IMR-90 (cell line): ENCODE data around the gene TNIP1. TPM values are rescaled to one million over a fixed set of nuclear protein-coding genes. Genes with fewer than 3 reads are reported as not detected.

Experiments
- ATAC-seq: fragments of 200-7000 bp; cut with Tn5 transposase; 2 replicates; pipeline ENCODE4 v1.9.1; 2020; ENCODE audit warnings: low read depth, mild to moderate bottlenecking, moderate library complexity
- BruUV-seq: library from RNA; stranded (reverse); fragments of 400-500 nt; replicated peaks from 2 replicates; lab custom pipeline; 2021; lab: Mats Ljungman, UMichigan
- CTCF ChIA-PET: fragments of 300-600 bp; formaldehyde crosslinking; extraction: SDS; loops from one replicate; lab custom pipeline; 2021; ENCODE audit warnings: antibody characterized with exemption; lab: Yijun Ruan, JAX
- POLR2A ChIA-PET: fragments of 300-600 bp; sonication (Branson Sonifier 250); formaldehyde crosslinking; loops from one replicate; lab custom pipeline; 2022; ENCODE audit warnings: antibody characterized with exemption; ENCODE audit not compliant: unreplicated experiment; lab: Charles Lee
- DNase-seq: peaks from one replicate; pipeline ENCODE4 v3.0.0; 2013
- H2AFZ ChIP-seq: replicated peaks from 2 replicates; pipeline ENCODE3; 2013; ENCODE audit warnings: low read length, mild to moderate bottlenecking; ENCODE audit not compliant: poor library complexity
- H2AK5ac ChIP-seq: 2 replicates; pipeline ENCODE4 v1.6.1; 2013; ENCODE audit warnings: low read depth, low read length, inconsistent platforms
- H2AK9ac ChIP-seq: replicated peaks from 2 replicates; pipeline ENCODE3; 2013; ENCODE audit warnings: mild to moderate bottlenecking, low read depth, low read length, moderate library complexity; ENCODE audit not compliant: poor library complexity
- H2BK120ac ChIP-seq: 2 replicates; pipeline ENCODE4 v1.6.1; 2013; ENCODE audit warnings: low read depth, low read length, inconsistent platforms
- H2BK15ac ChIP-seq: 3 replicates; pipeline ENCODE4 v1.6.1; 2013; ENCODE audit warnings: low read depth, low read length, inconsistent platforms
- H2BK20ac ChIP-seq: 2 replicates; pipeline ENCODE4 v1.6.1; 2013; ENCODE audit warnings: low read depth, mild to moderate bottlenecking, inconsistent platforms, low read length, moderate library complexity
- H2BK5ac ChIP-seq: 2 replicates; pipeline ENCODE4 v1.6.1; 2013; ENCODE audit warnings: mild to moderate bottlenecking, low read depth, low read length, inconsistent platforms; ENCODE audit not compliant: poor library complexity, severe bottlenecking
- H3K14ac ChIP-seq: replicated peaks from 2 replicates; pipeline ENCODE4 v1.6.1; 2013; ENCODE audit warnings: low read depth, low read length, inconsistent platforms
- H3K18ac ChIP-seq: 2 replicates; pipeline ENCODE4 v1.6.1; 2013; ENCODE audit warnings: low read depth, low read length, control low read depth
- H3K23ac ChIP-seq: 2 replicates; pipeline ENCODE4 v1.6.1; 2013; ENCODE audit warnings: low read depth, low read length, inconsistent platforms
- H3K27ac ChIP-seq: 2 replicates; pipeline ENCODE4 v1.5.1; 2013; ENCODE audit warnings: mild to moderate bottlenecking, control low read depth, low read length; ENCODE audit not compliant: insufficient read depth
- H3K27me3 ChIP-seq: 2 replicates; pipeline ENCODE4 v1.6.1; 2013; ENCODE audit warnings: low read length; ENCODE audit not compliant: control insufficient read depth, insufficient read depth
- H3K36me3 ChIP-seq: 2 replicates; pipeline ENCODE4 v1.6.1; 2013; ENCODE audit warnings: low read length, mixed read lengths; ENCODE audit not compliant: control insufficient read depth, insufficient read depth
- H3K4ac ChIP-seq: 2 replicates; pipeline ENCODE4 v1.6.1; 2013; ENCODE audit warnings: low read depth, low read length, inconsistent platforms
- H3K4me1 ChIP-seq: 2 replicates; pipeline ENCODE4 v1.6.1; 2013; ENCODE audit warnings: low read length, mixed read lengths; ENCODE audit not compliant: control insufficient read depth, insufficient read depth
- H3K4me2 ChIP-seq: 2 replicates; pipeline ENCODE4 v1.6.1; 2013; ENCODE audit warnings: low read depth, mild to moderate bottlenecking, control low read depth, low read length, moderate library complexity
- H3K4me3 ChIP-seq: 2 replicates; pipeline ENCODE4 v1.5.1; 2013; ENCODE audit warnings: low read depth, mild to moderate bottlenecking, control low read depth, low read length, moderate library complexity; ENCODE audit not compliant: insufficient read depth
- H3K56ac ChIP-seq: 2 replicates; pipeline ENCODE4 v1.6.1; 2013; ENCODE audit warnings: low read length, inconsistent platforms; ENCODE audit not compliant: insufficient read depth; ENCODE audit errors: extremely low read depth
- H3K79me1 ChIP-seq, 2 experiments: 2 replicates each; pipeline ENCODE4 v1.6.1; 2013; ENCODE audit warnings: low read length in 2 of 2, inconsistent platforms in 1 of 2, low read depth in 1 of 2
- H3K9ac ChIP-seq: 2 replicates; pipeline ENCODE4 v1.6.1; 2013; ENCODE audit warnings: low read depth, low read length, control low read depth
- H3K9me1 ChIP-seq: 2 replicates; pipeline ENCODE4 v1.6.1; 2013; ENCODE audit warnings: low read length, inconsistent platforms; ENCODE audit not compliant: insufficient read depth
- H3K9me3 ChIP-seq: 2 replicates; pipeline ENCODE4 v1.6.1; 2013; ENCODE audit warnings: low read length; ENCODE audit not compliant: control insufficient read depth, insufficient read depth
- H4K20me1 ChIP-seq: 2 replicates; pipeline ENCODE4 v1.6.1; 2013; ENCODE audit warnings: low read length, inconsistent platforms; ENCODE audit not compliant: insufficient read depth
- H4K5ac ChIP-seq: 2 replicates; pipeline ENCODE4 v1.6.1; 2013; ENCODE audit warnings: mild to moderate bottlenecking, low read depth, low read length, control low read depth
- H4K8ac ChIP-seq, 2 experiments: 2 replicates each; pipeline ENCODE4 v1.6.1; 2013; ENCODE audit warnings: low read depth in 2 of 2, low read length in 2 of 2, control low read depth in 1 of 2, inconsistent platforms in 1 of 2
- H4K91ac ChIP-seq: 2 replicates; pipeline ENCODE4 v1.6.1; 2013; ENCODE audit warnings: low read depth, low read length, inconsistent platforms; ENCODE audit not compliant: insufficient read depth
- BHLHE40 ChIP-seq: fragments of 150-350 bp; IDR thresholded peaks from 2 replicates; pipeline ENCODE4 v1.6.1; 2016; ENCODE audit warnings: mild to moderate bottlenecking, low read depth, low read length
- CEBPB ChIP-seq: IDR thresholded peaks from 2 replicates; pipeline ENCODE4 v1.6.1; 2012; ENCODE audit warnings: low read depth, low read length, improper control_type of control experiment
- CHD1 ChIP-seq: IDR thresholded peaks from 2 replicates; pipeline ENCODE4 v1.6.1; 2012; ENCODE audit warnings: low read depth, low read length, improper control_type of control experiment
- FOS ChIP-seq: fragments of 150-350 bp; IDR thresholded peaks from 2 replicates; pipeline ENCODE4 v1.6.1; 2016; ENCODE audit warnings: low read depth, low read length
- MAFK ChIP-seq: IDR thresholded peaks from 2 replicates; pipeline ENCODE4 v1.6.1; 2012; ENCODE audit warnings: low read depth, low read length, improper control_type of control experiment
- MAZ ChIP-seq: IDR thresholded peaks from 2 replicates; pipeline ENCODE4 v1.6.1; 2012; ENCODE audit warnings: low read depth, mild to moderate bottlenecking, low read length, improper control_type of control experiment, moderate library complexity, borderline replicate concordance
- MXI1 ChIP-seq: IDR thresholded peaks from 2 replicates; pipeline ENCODE4 v1.6.1; 2012; ENCODE audit warnings: low read depth, mild to moderate bottlenecking, low read length, moderate library complexity, borderline replicate concordance
- POLR2A ChIP-seq: IDR thresholded peaks from 2 replicates; pipeline ENCODE4 v1.6.1; 2012; ENCODE audit warnings: mild to moderate bottlenecking, low read depth, low read length
- RAD21 ChIP-seq: IDR thresholded peaks from 2 replicates; pipeline ENCODE4 v1.6.1; 2012; ENCODE audit warnings: low read length, improper control_type of control experiment
- RCOR1 ChIP-seq: IDR thresholded peaks from 2 replicates; pipeline ENCODE4 v1.6.1; 2012; ENCODE audit warnings: mild to moderate bottlenecking, low read length, improper control_type of control experiment; ENCODE audit not compliant: insufficient replicate concordance
- SMC3 ChIP-seq: fragments of 150-350 bp; IDR thresholded peaks from 2 replicates; pipeline ENCODE4 v1.6.1; 2016; ENCODE audit warnings: low read depth, mild to moderate bottlenecking, antibody characterized with exemption, low read length, moderate library complexity
- WGBS, 2 experiments: methylation state at CpG; one replicate each; pipeline versions ENCODE4 v1.1.5 to v1.1.7; 2013; ENCODE audit warnings: missing lambda C conversion rate in 2 of 2; ENCODE audit not compliant: insufficient read length in 1 of 2; ENCODE audit errors: extremely low coverage in 2 of 2; 5-methylcytosine and 5-hydroxymethylcytosine counted together
- dilution Hi-C: fragments of 300-500 bp; cut with HindIII; formaldehyde crosslinking; loops from one replicate; pipeline ENCODE4 v1.14.3; 2018; ENCODE audit warnings: low sequenced_read_pairs; ENCODE audit not compliant: unreplicated experiment
- in situ Hi-C: fragments of 300-500 bp; cut with MboI; formaldehyde crosslinking; loops from 3 replicates; pipeline ENCODE4 v1.14.3; 2019; ENCODE audit warnings: low sequenced_read_pairs, inconsistent platforms, mixed read lengths
- intact Hi-C: fragments of 100-400 bp; cut with micrococcal nuclease; formaldehyde crosslinking; loops from 2 replicates; pipeline ENCODE4 v1.10.0; 2022
- polyA plus RNA-seq, 3 experiments: library from polyadenylated mRNA; depleted of rRNA; stranded (reverse); fragments of >200 nt; gene quantifications; 2 replicates each; pipeline ENCODE4 v1.2.3, GENCODE V29; 2012; ENCODE audit warnings: low replicate concordance in 1 of 3
- total RNA-seq: library from RNA; depleted of rRNA; stranded (reverse); fragments of >200 nt; gene quantifications from 2 replicates; pipeline ENCODE4 v1.2.3, GENCODE V29; 2012
- TF ChIP-seq, protein P1 (sequence below): fragments of 150-350 bp; IDR thresholded peaks from 2 replicates; pipeline ENCODE4 v1.6.1; 2016; ENCODE audit warnings: low read depth, mild to moderate bottlenecking, low read length, moderate library complexity, borderline replicate concordance

TNIP1 gene
- total and polyA plus RNA-seq, 2 of the 4 experiments (the other 2 are of a cell fraction), result 63.8 to 92.8 TPM

DNA sequence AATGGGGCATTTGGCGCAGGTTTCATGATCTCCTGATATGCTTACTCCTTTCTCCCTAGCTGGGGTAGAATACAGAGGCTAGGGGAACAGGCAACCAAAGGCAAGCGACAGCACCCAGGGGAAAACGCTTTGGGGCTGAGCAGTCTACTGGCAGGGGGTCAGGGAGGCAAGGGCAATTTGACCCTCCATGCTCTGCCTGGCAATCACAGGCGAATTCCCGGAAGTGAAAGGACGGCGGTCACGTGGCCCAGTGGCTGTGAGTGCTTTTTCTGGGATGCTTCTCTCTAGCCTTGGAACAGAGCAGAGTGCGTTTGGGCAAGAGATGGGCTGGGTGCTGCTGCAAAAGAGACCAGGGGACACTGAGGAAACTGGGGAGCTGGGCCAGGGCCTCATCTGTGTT, 54.7 kb downstream of the TNIP1 start:
- Histone ChIP-seq H2BK5ac (no peak overlapping the region), H3K4me1 (peaks cover 4% of the 10 kb centered on the region; the same call in 1 of the 2 replicates), H3K23ac (no peak overlapping the region), H3K4me2 (no peak overlapping the region), H3K14ac (no peak overlapping the region), H3K56ac (no peak overlapping the region), H2AK5ac (no peak overlapping the region), H3K9ac (no peak overlapping the region), H4K91ac (no peak overlapping the region), H2BK120ac (no peak overlapping the region), H3K9me3 (no peaks in the 10 kb centered on the region), H3K36me3 (peaks cover 29% of the 10 kb centered on the region), H3K18ac (no peak overlapping the region), H3K4ac (no peak overlapping the region), H2BK20ac (no peak overlapping the region), H3K9me1 (peaks cover 15% of the 10 kb centered on the region), H3K4me3 (no peak overlapping the region), H2AK9ac (no peak overlapping the region), H3K27ac (no peak overlapping the region), H4K8ac (no peak overlapping the region), H3K27me3 (no peaks in the 10 kb centered on the region; the same call in 1 of the 2 replicates), H4K5ac (no peak overlapping the region), H2AFZ (no peak overlapping the region), H4K20me1 (no peaks in the 10 kb centered on the region; the same call in 1 of the 2 replicates), H3K79me1 (peaks cover 0 to 1% of the 10 kb centered on the region in 2 experiments; a peak in 1 of 4 replicates), H2BK15ac (no peak overlapping the region)
- no peak for TF ChIP-seq MXI1
- TF ChIP-seq CEBPB, result no peak
- TF ChIP-seq, protein P1, sequence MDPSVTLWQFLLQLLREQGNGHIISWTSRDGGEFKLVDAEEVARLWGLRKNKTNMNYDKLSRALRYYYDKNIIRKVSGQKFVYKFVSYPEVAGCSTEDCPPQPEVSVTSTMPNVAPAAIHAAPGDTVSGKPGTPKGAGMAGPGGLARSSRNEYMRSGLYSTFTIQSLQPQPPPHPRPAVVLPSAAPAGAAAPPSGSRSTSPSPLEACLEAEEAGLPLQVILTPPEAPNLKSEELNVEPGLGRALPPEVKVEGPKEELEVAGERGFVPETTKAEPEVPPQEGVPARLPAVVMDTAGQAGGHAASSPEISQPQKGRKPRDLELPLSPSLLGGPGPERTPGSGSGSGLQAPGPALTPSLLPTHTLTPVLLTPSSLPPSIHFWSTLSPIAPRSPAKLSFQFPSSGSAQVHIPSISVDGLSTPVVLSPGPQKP, result no peak
- no peak for TF ChIP-seq SMC3
- TF ChIP-seq CHD1, result no peak
- no peak for TF ChIP-seq MAFK
- TF ChIP-seq RCOR1, result no peak
- no peak for TF ChIP-seq FOS
- TF ChIP-seq BHLHE40, result no peak
- TF ChIP-seq POLR2A, result no peak
- TF ChIP-seq RAD21, result no peak
- no peak for TF ChIP-seq MAZ
- intact Hi-C loops, result no loop called here
- ChIA-PET POLR2A (no interaction called here), CTCF (interaction anchor here (0.6 kb wide), 1 partner anchor 574 kb away, joined by 3 read pairs; no protein-coding TSS in a partner anchor)
- BruUV-seq, result no TSS peak
- 90% methylated on average over 7 of the region's 9 CpGs; no CpG with 5 or more reads in 1 of the 2 experiments for WGBS, 2 experiments
- no peak for DNase-seq
- no peak for ATAC-seq
- in situ Hi-C loops, result no loop called here
- dilution Hi-C loops, result no loop called here
